ENCODE data around the gene IFI35.

- TF ChIP-seq CTCF (IDR thresholded peaks at IDR 0.05) (no peak), EP300 (IDR thresholded peaks at IDR 0.05; ENCODE audit: borderline replicate concordance in 1 of 2, low read depth in 1 of 2, low read length in 1 of 2) (no peak), EZH2phosphoT487 (IDR thresholded peaks at IDR 0.05; ENCODE audit: borderline replicate concordance, low read depth) (no peak), REST (IDR thresholded peaks at IDR 0.05; ENCODE audit: low read depth, low read length) (no peak), POLR2AphosphoS5 (IDR thresholded peaks at IDR 0.05; ENCODE audit: low read depth, low read length) (no peak), SMC3 (IDR thresholded peaks at IDR 0.05; ENCODE audit: low read depth, low read length) (no peak), RFX5 (IDR thresholded peaks at IDR 0.05; ENCODE audit: low read length) (no peak), MXI1 (IDR thresholded peaks at IDR 0.05; ENCODE audit: low read depth, low read length) (no peak), TEAD4 (IDR thresholded peaks at IDR 0.05; ENCODE audit: borderline replicate concordance, insufficient read depth) (no peak), RAD21 (IDR thresholded peaks at IDR 0.05; ENCODE audit: low read length) (no peak), FOSL2 (IDR thresholded peaks at IDR 0.05; ENCODE audit: borderline replicate concordance, low read depth) (no peak), USF2 (IDR thresholded peaks at IDR 0.05; ENCODE audit: borderline replicate concordance, low read depth, low read length) (no peak), SIN3A (IDR thresholded peaks at IDR 0.05; ENCODE audit: borderline replicate concordance, low read depth, low read length) (no peak), USF1 (IDR thresholded peaks at IDR 0.05; ENCODE audit: borderline replicate concordance, low read depth) (no peak)
These were observed 37.4 kb downstream of the IFI35 start for GRCh38 chr17:43044024-43044423.

Data from SK-N-SH (cell line).